ENCODE measurements around the gene NTMT2.
"Not testable (repeated sequence)": the region's sequence is repeated elsewhere in the genome, so short reads cannot be mapped to it uniquely, and the experiment has no call there.

The NTMT2 gene

GRCh38 chr1:170162459-170163246 is 16.9 kb downstream of the NTMT2 start:
- no peak for DNase-seq

GRCh38 chr1:170164103-170164763 is 18.5 kb downstream of the NTMT2 start:
- DNase-seq = no peak

- no peak for DNase-seq
Measured at GRCh38 chr1:170166518-170167180, 20.9 kb downstream of the NTMT2 start.

GRCh38 chr1:170168265-170168664 is 22.5 kb downstream of the NTMT2 start:
- DNase-seq = peak; percentile 3

- DNase-seq = not testable (repeated sequence)
Measured at GRCh38 chr1:170170513-170170912, 24.8 kb downstream of the NTMT2 start.

GRCh38 chr1:170174395-170174794 is 28.6 kb downstream of the NTMT2 start:
- no peak for DNase-seq

- DNase-seq = no peak
Measured at GRCh38 chr1:170175041-170175440, 29.3 kb downstream of the NTMT2 start.

GRCh38 chr1:170175484-170175883 is 29.7 kb downstream of the NTMT2 start:
- DNase-seq = no peak

GRCh38 chr1:170176772-170177171 is 31.0 kb downstream of the NTMT2 start:
- DNase-seq = no peak

- DNase-seq = no peak
Measured at GRCh38 chr1:170182442-170182841, 36.7 kb downstream of the NTMT2 start.

GRCh38 chr1:170192546-170192945 is 46.8 kb downstream of the NTMT2 start:
- DNase-seq = no peak

- no peak for DNase-seq
Measured at GRCh38 chr1:170194451-170194850, 48.7 kb downstream of the NTMT2 start.

- DNase-seq = no peak
Measured at GRCh38 chr1:170196490-170197236, 50.9 kb downstream of the NTMT2 start.

GRCh38 chr1:170198090-170198489 is 52.3 kb downstream of the NTMT2 start:
- DNase-seq = no peak

- no peak for DNase-seq
Measured at GRCh38 chr1:170198584-170198983, 52.8 kb downstream of the NTMT2 start.

GRCh38 chr1:170200161-170200560 is 54.4 kb downstream of the NTMT2 start:
- DNase-seq = no peak

- no peak for DNase-seq
Measured at GRCh38 chr1:170200621-170201397, 55.0 kb downstream of the NTMT2 start.

GRCh38 chr1:170203693-170204092 is 57.9 kb downstream of the NTMT2 start:
- DNase-seq = no peak

- no peak for DNase-seq
Measured at GRCh38 chr1:170204121-170204520, 58.4 kb downstream of the NTMT2 start.

GRCh38 chr1:170205301-170205700 is 59.5 kb downstream of the NTMT2 start:
- DNase-seq = no peak

- no peak for DNase-seq
Measured at GRCh38 chr1:170209125-170209524, 63.4 kb downstream of the NTMT2 start.

- DNase-seq = no peak
Measured at GRCh38 chr1:170210142-170210541, 64.4 kb downstream of the NTMT2 start.
